ENCODE data around the gene PRDX1. TPM values are rescaled to one million over a fixed set of nuclear protein-coding genes. Genes with fewer than 3 reads are reported as not detected.
"Not testable (repeated sequence)": the region's sequence is repeated elsewhere in the genome, so short reads cannot be mapped to it uniquely, and the experiment has no call there.

PRDX1 gene
- total and polyA plus RNA-seq, 2 of the 8 experiments (the other 6 are each of a cell fraction or from before 2014, with no cell fraction given): 1,165 to 1,418 TPM

DNA sequence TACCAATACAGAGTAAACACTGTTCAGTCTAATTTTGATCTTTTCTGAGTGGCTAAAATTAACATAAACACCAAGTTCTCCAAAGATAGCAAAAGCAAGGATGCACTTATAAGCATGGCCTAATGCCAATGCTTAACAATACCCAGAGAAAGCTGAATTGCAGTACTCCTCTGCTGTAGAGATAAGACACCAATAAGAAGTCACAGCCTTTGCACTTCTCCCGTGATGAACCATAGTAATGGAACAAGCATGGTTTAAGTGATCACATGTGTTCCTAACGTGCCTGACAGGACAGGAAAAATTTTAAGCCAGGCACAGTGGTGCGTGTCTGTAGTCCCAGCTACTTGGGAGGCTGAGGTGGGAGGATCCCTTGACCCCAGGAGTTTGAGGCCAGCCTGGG is 5.6 kb downstream of the PRDX1 start (continued):
- TF ChIP-seq GTF2F1 (IDR thresholded peaks at IDR 0.05; ENCODE audit: borderline replicate concordance, low read depth, low read length) (no peak), CTCF (IDR thresholded peaks at IDR 0.05; ENCODE audit: control extremely low read depth in 1 of 3, insufficient read depth in 1 of 3, low read depth in 1 of 3, low read length in 3 of 3) (no peak), KDM1A (IDR thresholded peaks at IDR 0.05; ENCODE audit: borderline replicate concordance, low read length) (no peak), CBX8 (IDR thresholded peaks at IDR 0.05; ENCODE audit: borderline replicate concordance, low read depth, low read length) (no peak), BRCA1 (IDR thresholded peaks at IDR 0.05; ENCODE audit: low read depth, low read length) (no peak), BACH1 (IDR thresholded peaks at IDR 0.05; ENCODE audit: low read length) (no peak)

GRCh38 chr1:45513532-45514260 is 8.0 kb downstream of the PRDX1 start:
- not testable (repeated sequence) for H3K23ac ChIP-seq (ENCODE audit: insufficient read length); H2BK12ac ChIP-seq (ENCODE audit: low read depth, low read length); H4K8ac ChIP-seq (ENCODE audit: extremely low read depth, insufficient read depth, low read length); H2BK120ac ChIP-seq (replicated peaks; ENCODE audit: low read depth, low read length); H3K4me3 ChIP-seq (ENCODE audit: extremely low read depth in 1 of 4, insufficient read depth in 2 of 4, low read depth in 3 of 4, low read length in 4 of 4); H4K5ac ChIP-seq (ENCODE audit: insufficient read length, low read depth, low read length); H2BK15ac ChIP-seq (ENCODE audit: low read length); H3K9me3 ChIP-seq (ENCODE audit: insufficient read depth in 2 of 2, low read depth in 1 of 2, low read length in 1 of 2); H3K27ac ChIP-seq (ENCODE audit: low read depth, low read length); H3K4ac ChIP-seq (replicated peaks; ENCODE audit: insufficient read length, low read depth, low read length); H4K91ac ChIP-seq (replicated peaks; ENCODE audit: insufficient read length, low read length); H3K9ac ChIP-seq (replicated peaks in 1 of 4; ENCODE audit: extremely low read depth in 1 of 4, low read depth in 3 of 4, low read length in 3 of 4); H3K23me2 ChIP-seq (ENCODE audit: low read depth, low read length); H3K18ac ChIP-seq (ENCODE audit: extremely low read depth, low read length); H3K56ac ChIP-seq (replicated peaks; ENCODE audit: insufficient read length, low read depth, low read length); H3K14ac ChIP-seq (ENCODE audit: insufficient read length); H3K4me2 ChIP-seq (ENCODE audit: insufficient read depth in 1 of 2, low read depth in 2 of 2, low read length in 2 of 2); H2AK5ac ChIP-seq (ENCODE audit: low read depth, low read length); DNase-seq (ENCODE audit: low read depth in 1 of 2, low spot score in 2 of 2); H3K4me1 ChIP-seq (replicated peaks in 1 of 4; ENCODE audit: control insufficient read depth in 3 of 4, insufficient read depth in 4 of 4, low read length in 3 of 4); H2BK5ac ChIP-seq (ENCODE audit: low read depth, low read length); H2AFZ ChIP-seq (ENCODE audit: low read length); H3K79me1 ChIP-seq (ENCODE audit: low read depth, low read length); H3K27me3 ChIP-seq (replicated peaks in 1 of 4; ENCODE audit: control insufficient read depth in 3 of 4, extremely low read depth in 1 of 4, insufficient read depth in 3 of 4, low read length in 3 of 4); H2BK20ac ChIP-seq (ENCODE audit: low read length); FAIRE-seq
- Histone ChIP-seq H3K36me3 (ENCODE audit: control insufficient read depth in 2 of 4, insufficient read depth in 4 of 4, low read length in 3 of 4) (peaks cover 49 to 94% (median 83%) of the 10 kb centered on the region in 4 experiments), H4K20me1 (replicated peaks in 1 of 2; ENCODE audit: control insufficient read depth in 1 of 2, insufficient read depth in 2 of 2, low read length in 2 of 2) (peaks cover 19 to 26% of the 10 kb centered on the region in 2 experiments), H3K79me2 (ENCODE audit: control insufficient read depth in 1 of 2, insufficient read depth in 2 of 2, low read length in 2 of 2) (peaks cover 2 to 28% of the 10 kb centered on the region in 2 experiments)
- POLR2A ChIA-PET (ENCODE audit: partially characterized antibody): interaction anchor here (0.9 to 16.2 kb wide), 13 partner anchors 8 to 173 kb away, joined by 3 to 429 read pairs (median 6); partner anchors contain the start of genes AKR1A1, CCDC163, MMACHC and MUTYH
- WGBS, 2 experiments (ENCODE audit: extremely low coverage in 1 of 2, insufficient coverage in 1 of 2, insufficient read length in 1 of 2, insufficient replicate concordance in 2 of 2, low coverage in 1 of 2, low lambda C conversion rate in 2 of 2, missing lambda C conversion rate in 1 of 2): 94% methylated on average over 9 of the region's 9 CpGs; no CpG with 5 or more reads in 1 of the 2 experiments
- CTCF ChIA-PET (ENCODE audit: partially characterized antibody): interaction anchor here (0.7 to 8.4 kb wide), 11 partner anchors 8 to 167 kb away, joined by 3 to 133 read pairs (median 7); partner anchors contain the start of gene PRDX1

All from H1 (cell line).